Measurements from ENCODE around the gene FBXL15. TPM values are rescaled to one million over a fixed set of nuclear protein-coding genes. Genes with fewer than 3 reads are reported as not detected.

FBXL15 gene
- total and polyA plus RNA-seq, 2 of the 4 experiments (the other 2 are of a cell fraction) = 3.0 to 8.4 TPM

DNA sequence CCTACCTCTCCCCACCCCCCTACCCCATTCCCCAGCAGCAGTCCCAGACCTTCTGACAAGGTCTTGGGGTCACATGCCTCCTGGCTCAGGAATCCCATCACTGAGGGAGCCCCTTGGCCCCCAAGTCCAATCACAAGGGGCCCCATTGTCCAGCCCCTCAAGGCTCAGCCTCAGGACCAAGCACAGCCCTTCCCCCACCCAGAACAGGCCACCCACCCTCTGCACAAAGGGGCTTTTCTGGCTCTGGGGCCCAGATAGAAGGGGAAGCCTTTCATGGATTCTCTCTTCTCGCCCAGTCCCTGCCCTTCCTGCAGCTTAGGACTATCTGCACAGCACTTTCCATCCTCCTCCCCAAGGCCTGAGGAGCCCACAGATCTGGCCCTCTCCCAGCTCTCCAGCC is 4.8 kb downstream of the FBXL15 start:
- Histone ChIP-seq H3K27me3 (ENCODE audit: control insufficient read depth, insufficient read depth, low read length) (no peaks in the 10 kb centered on the region), H3K27ac (ENCODE audit: insufficient read depth, low read length) (no peak overlapping the region), H3K4ac (ENCODE audit: low read depth, low read length) (no peak overlapping the region), H3K23ac (ENCODE audit: low read depth, low read length) (no peak overlapping the region), H4K8ac (ENCODE audit: low read depth in 2 of 2, low read length in 2 of 2) (no peak overlapping the region), H4K20me1 (ENCODE audit: insufficient read depth, low read length) (no peaks in the 10 kb centered on the region), H3K4me2 (ENCODE audit: low read depth, low read length) (no peak overlapping the region), H3K9me3 (ENCODE audit: control insufficient read depth, insufficient read depth, low read length) (no peaks in the 10 kb centered on the region), H3K36me3 (ENCODE audit: control insufficient read depth, insufficient read depth, low read length) (peaks cover 6% of the 10 kb centered on the region; the same call in 1 of the 2 replicates), H3K4me1 (ENCODE audit: control insufficient read depth, insufficient read depth, low read length) (peaks cover 6% of the 10 kb centered on the region), H2AK5ac (ENCODE audit: low read depth, low read length) (no peak overlapping the region), H2BK15ac (ENCODE audit: low read depth, low read length) (no peak overlapping the region), H4K91ac (ENCODE audit: insufficient read depth, low read depth, low read length) (no peak overlapping the region), H2BK120ac (ENCODE audit: low read depth, low read length) (no peak overlapping the region), H4K5ac (ENCODE audit: low read depth, low read length) (no peak overlapping the region), H3K56ac (ENCODE audit: extremely low read depth, insufficient read depth, low read length) (no peak overlapping the region), H2AK9ac (replicated peaks; ENCODE audit: low read depth, low read length, poor library complexity) (no peak overlapping the region), H3K9me1 (ENCODE audit: insufficient read depth, low read length) (0 out of 2 replicates have a peak, but pooled peaks cover 4% of the 10 kb centered on the region), H3K14ac (replicated peaks; ENCODE audit: low read depth, low read length) (no peak overlapping the region), H2BK20ac (ENCODE audit: low read depth, low read length) (no peak overlapping the region), H2AFZ (replicated peaks; ENCODE audit: low read length, poor library complexity) (no peak overlapping the region), H3K4me3 (ENCODE audit: insufficient read depth, low read depth, low read length) (no peak overlapping the region), H3K79me1 (ENCODE audit: low read depth in 1 of 2, low read length in 2 of 2) (peaks cover 3 to 44% of the 10 kb centered on the region in 2 experiments; a peak in 3 of 4 replicates), H3K18ac (ENCODE audit: low read depth, low read length) (no peak overlapping the region), H2BK5ac (ENCODE audit: low read depth, low read length, poor library complexity, severe bottlenecking) (no peak overlapping the region), H3K9ac (ENCODE audit: low read depth, low read length) (no peak overlapping the region)
- no CpG with 5 or more reads among the region's 1 CpG for WGBS, 2 experiments (ENCODE audit: extremely low coverage in 2 of 2, insufficient read length in 1 of 2)
- intact Hi-C loops (cut with micrococcal nuclease) = no loop called here
- POLR2A ChIA-PET (ENCODE audit: unreplicated experiment) = no interaction called here
- ATAC-seq (ENCODE audit: low read depth) = no peak
- in situ Hi-C loops (cut with MboI; ENCODE audit: low sequenced_read_pairs) = no loop called here
- dilution Hi-C loops (cut with HindIII; ENCODE audit: low sequenced_read_pairs, unreplicated experiment) = no loop called here
- TF ChIP-seq RAD21 (IDR thresholded peaks at IDR 0.05; ENCODE audit: low read length) (no peak), CHD1 (IDR thresholded peaks at IDR 0.05; ENCODE audit: low read depth, low read length) (no peak), CEBPB (IDR thresholded peaks at IDR 0.05; ENCODE audit: low read depth, low read length) (no peak), FOS (IDR thresholded peaks at IDR 0.05; ENCODE audit: low read depth, low read length) (no peak), MAZ (IDR thresholded peaks at IDR 0.05; ENCODE audit: borderline replicate concordance, low read depth, low read length) (no peak), RFX5 (IDR thresholded peaks at IDR 0.05; ENCODE audit: low read depth, low read length) (no peak), SMC3 (IDR thresholded peaks at IDR 0.05; ENCODE audit: low read depth, low read length) (no peak), MXI1 (IDR thresholded peaks at IDR 0.05; ENCODE audit: borderline replicate concordance, low read depth, low read length) (no peak), NFE2L2 (IDR thresholded peaks at IDR 0.05; ENCODE audit: low read depth, low read length) (no peak), BHLHE40 (IDR thresholded peaks at IDR 0.05; ENCODE audit: low read depth, low read length) (no peak), POLR2A (IDR thresholded peaks at IDR 0.05; ENCODE audit: low read depth, low read length) (no peak)
- TF ChIP-seq, protein P1, sequence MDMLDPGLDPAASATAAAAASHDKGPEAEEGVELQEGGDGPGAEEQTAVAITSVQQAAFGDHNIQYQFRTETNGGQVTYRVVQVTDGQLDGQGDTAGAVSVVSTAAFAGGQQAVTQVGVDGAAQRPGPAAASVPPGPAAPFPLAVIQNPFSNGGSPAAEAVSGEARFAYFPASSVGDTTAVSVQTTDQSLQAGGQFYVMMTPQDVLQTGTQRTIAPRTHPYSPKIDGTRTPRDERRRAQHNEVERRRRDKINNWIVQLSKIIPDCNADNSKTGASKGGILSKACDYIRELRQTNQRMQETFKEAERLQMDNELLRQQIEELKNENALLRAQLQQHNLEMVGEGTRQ (IDR thresholded peaks at IDR 0.05; ENCODE audit: low read depth, low read length) = no peak
- TF ChIP-seq, protein P2, sequence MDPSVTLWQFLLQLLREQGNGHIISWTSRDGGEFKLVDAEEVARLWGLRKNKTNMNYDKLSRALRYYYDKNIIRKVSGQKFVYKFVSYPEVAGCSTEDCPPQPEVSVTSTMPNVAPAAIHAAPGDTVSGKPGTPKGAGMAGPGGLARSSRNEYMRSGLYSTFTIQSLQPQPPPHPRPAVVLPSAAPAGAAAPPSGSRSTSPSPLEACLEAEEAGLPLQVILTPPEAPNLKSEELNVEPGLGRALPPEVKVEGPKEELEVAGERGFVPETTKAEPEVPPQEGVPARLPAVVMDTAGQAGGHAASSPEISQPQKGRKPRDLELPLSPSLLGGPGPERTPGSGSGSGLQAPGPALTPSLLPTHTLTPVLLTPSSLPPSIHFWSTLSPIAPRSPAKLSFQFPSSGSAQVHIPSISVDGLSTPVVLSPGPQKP (IDR thresholded peaks at IDR 0.05; ENCODE audit: borderline replicate concordance, low read depth, low read length) = no peak
- no TSS peak for BruUV-seq (replicated peaks)
- no peak for DNase-seq
- CTCF ChIA-PET = no interaction called here
